ENCODE data around the gene HSPA1B.
A peak's percentile ranks its signal among the peaks of the same experiment; 100 is the strongest.
"Not testable (repeated sequence)": the region's sequence is repeated elsewhere in the genome, so short reads cannot be mapped to it uniquely, and the experiment has no call there.

HSPA1B gene

DNA sequence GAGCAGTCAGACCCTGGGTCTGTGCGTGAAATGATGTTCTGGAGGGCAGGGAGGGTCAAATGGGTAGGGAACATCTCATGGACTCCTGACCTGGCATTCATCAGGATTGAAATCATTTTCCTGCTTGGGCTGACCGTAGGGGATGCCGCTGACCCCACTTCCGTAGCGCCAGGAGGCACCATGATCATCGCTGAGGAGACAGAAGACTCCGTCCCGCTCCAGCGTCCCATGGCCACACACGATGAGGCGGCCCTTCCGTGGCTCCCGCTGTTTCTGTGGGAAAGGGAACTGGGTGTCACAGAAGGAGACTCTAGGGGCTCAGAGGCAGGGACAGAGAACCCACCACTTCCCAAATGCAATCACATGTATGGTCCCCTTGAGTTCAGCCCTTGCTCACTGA, 32.8 kb downstream of the HSPA1B start:
- no peak for DNase-seq

DNA sequence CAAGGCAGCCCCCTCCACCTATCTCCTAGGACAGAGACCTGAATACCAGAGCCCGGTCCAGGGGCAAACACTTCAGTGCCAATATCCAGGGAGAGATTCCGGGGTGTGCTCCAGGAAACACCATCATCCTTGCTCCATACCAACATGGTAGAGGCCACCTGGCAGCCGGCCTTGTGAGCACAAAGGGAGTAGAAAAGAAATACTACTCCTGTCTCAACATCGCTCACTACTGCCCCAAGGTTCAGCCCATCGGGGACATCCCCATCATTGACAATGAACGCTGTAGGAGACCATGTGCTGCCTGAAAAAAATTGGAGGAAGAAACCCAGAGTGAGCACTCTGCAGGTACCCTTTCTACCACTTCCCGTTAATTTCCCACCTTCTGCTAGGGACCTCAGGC, 33.6 kb downstream of the HSPA1B start:
- DNase-seq = no peak

DNA sequence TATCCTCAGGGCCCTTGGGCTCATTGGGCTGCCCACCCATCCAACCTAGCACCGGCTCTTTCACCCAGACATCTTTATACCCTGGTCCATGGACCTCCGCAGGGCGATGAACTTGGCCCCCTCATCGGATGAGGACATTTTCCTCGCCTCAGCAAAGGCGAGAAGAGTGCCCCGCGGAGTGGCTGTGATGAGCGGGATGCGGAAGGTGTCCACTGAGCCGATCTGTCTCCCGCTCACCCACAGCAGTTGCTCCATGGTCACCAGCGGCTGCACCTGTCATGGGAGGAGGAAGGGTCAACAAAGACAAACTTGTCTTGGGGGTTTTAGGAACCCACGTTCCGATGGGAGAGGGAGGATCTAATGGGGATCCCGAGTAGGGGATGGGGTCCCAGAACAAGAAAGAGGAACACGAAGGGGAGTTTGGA, 34.4 kb downstream of the HSPA1B start:
- DNase-seq = no peak

DNA sequence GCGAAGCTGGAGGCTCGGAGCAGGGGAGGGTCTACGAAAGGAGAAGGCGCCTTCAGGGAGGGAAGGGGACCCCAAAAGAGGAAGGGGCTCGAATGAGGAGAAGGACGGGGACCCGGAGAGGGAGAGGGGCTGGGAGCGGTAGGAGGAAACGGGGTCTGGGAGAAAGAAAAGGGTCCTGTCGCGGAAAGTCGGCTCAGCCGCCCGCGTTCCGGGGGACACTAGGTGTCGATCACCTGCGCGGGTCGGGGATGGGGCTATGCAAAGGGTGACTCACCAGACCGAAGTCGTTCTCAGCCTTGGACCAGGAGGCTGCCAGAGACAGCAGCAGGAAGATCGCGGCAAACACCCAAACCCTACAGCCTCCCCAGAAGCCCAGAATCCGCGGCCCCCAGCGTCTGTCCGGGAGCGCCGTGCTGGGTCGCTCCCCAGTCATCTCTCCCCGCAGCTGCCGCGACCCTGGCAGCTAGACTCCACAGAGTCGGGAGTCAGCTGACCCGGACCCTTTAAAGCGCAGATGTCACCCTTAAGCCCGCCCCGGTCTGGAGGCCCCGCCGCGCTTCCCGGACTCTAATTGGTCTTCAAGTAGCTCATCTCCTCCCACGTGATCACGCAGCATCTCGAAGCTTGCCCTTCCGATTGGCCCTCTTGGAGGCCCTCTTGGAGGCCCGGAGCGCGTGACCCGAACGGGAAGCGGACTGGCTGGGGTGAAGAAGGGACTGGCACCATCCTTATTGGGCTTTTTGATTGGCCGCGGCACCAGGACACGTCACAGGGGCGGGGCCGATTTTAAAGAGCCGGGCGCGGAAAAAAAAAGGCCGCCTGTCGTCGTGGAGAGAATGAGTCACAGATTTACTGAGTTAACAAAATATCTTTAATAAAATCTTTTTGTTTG, 35.1 kb downstream of the HSPA1B start, which contains the start of gene NEU1:
TSS of gene NEU1 (minus strand) at position 478 of the 892 bp plus-strand sequence. CDS start at position 433, 45 bp downstream.
- DNase-seq = peak; percentile 98 to 99

DNA sequence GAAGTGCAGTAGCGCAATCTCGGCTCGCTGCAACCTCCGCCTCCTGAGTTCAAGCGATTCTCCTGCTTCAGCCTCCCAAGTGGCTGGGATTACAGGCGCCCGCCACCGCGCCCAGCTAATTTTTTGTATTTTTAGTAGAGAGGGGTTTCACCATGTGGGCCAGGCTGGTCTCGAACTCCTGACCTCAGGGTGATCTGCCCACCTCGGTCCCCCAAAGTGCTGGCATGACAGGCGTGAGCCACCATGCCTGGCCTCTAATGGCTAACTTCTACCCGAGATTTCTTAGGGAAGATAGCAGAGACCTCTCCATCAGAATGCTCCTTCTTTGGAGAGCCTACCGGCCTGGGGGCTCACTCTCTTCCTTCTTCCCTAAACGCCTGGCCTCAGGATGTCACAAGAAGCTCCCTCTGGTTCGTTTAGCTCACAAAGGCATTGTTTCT, 36.6 kb downstream of the HSPA1B start:
- DNase-seq = not testable (repeated sequence)

DNA sequence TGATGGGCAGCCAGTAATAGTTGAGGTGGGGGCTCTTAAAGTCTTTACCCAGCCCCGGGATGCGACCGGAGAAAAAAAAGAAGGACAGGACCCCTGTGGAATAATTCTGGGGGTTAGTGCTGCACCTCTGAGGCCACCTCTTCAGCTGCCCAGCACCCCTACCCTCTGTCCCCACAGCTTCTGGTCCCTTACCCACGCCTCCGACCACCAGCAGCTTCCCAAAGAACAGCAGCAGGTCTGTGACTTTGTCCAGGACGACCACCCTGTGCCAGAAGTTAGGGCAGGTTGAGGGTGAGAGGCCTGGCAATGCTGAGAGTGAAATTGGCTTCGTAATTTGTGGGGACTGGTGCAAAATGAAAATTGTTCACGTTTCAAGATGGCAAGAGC, 37.3 kb downstream of the HSPA1B start:
- DNase-seq = no peak

DNA sequence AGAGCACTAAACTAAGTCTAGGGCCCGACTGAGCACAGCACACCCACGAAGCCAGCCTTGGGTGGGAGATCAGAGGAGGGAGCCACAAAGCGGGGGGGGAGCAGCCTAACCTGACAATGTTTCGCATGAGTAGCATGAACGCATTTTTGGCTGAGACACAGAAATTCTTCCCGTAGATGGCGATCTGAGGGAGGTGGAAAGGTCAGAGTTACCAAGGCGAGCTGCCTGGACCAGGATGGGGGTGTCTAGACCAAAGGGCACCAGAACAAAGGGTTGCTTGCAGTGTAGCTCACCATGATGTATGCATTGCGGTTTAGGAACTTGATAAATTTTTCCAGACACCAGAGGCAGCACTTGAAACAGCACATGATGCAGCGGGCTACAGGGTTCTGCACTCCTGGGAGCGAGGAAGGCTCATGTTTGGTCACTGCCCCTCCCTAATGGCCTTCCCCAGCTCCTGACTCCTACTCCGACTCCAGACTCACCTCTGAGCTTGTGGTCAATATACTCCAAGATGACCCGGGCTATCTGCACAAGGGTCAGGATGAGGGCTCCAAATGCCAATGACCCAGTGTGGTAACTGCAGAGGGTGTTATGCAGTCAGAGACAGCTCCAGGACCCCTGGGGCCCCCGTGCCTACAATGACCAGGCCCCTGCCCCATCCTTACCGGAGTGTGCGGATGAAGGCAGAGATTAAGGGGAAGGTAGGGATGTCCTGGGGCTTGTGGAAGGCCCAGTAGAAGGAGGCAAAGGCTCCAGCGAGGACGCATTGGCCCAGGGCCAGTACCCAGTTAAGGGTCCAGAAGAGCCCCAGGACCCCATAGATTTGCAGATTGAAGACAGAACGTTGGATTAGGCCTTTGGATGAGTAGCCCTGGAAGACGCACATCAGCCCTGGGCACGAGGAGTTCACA, 37.9 kb downstream of the HSPA1B start:
- DNase-seq = no peak

DNA sequence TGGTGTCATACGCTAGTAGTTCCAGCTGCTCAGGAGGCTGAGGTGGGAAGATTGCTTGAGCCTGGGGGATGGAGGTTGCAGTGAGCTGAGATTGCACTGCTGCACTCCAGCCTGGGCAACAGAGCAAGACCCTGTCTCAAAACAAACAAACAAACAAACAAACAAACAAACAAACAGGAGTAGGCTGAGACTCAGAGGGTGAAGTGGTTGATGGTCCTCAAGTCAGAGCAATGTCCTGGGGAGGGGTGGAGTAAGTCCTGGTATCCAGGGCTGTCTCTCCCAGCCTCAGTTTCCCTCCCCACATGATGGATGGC, 41.1 kb downstream of the HSPA1B start:
- DNase-seq = not testable (repeated sequence)

DNA sequence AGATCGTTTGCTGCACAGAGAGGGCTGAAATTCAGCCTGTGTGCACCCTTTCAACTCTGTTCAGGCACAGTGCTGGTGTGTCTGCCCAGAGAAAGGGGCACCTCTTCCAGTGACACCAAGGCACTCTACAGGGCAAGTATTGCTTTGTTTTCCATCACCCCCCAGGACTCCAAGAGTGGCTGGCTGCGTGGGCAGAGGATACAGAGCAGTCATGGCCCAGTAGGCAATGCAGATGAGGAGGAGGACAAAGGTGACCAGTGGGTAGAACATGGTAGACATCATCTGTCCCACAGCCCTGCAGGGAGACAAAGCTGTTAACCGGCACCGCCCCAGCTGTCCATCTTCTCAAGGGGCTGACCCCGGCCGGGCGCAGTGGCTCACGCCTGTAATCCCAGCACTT, 41.8 kb downstream of the HSPA1B start:
- no peak for DNase-seq

DNA sequence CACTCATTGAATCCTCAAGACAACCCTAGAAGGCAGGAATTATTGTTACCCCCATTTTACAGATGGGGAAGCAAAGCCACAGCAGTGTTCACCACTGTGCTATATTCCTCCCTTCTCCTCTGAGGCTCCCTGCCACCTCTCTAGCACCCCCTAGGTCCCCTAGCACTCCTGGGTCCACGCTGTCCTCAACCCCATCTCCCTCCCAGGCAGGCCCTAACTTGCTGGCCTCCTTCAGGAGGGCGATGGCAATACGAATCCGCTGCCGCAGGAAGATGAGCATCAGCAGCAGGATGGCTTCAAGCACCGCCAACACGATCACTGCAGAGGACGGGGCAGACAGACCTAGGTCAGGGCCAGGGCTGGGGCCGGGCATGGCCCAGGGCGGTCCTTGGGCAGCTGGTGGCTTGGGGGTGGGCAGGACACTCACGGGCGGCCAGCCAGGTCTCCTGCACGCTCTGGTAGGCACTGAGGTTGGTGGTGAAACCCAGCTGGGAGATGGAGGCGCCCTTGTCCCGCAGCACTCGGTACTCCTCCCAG, 42.9 kb downstream of the HSPA1B start:
- no peak for DNase-seq

DNA sequence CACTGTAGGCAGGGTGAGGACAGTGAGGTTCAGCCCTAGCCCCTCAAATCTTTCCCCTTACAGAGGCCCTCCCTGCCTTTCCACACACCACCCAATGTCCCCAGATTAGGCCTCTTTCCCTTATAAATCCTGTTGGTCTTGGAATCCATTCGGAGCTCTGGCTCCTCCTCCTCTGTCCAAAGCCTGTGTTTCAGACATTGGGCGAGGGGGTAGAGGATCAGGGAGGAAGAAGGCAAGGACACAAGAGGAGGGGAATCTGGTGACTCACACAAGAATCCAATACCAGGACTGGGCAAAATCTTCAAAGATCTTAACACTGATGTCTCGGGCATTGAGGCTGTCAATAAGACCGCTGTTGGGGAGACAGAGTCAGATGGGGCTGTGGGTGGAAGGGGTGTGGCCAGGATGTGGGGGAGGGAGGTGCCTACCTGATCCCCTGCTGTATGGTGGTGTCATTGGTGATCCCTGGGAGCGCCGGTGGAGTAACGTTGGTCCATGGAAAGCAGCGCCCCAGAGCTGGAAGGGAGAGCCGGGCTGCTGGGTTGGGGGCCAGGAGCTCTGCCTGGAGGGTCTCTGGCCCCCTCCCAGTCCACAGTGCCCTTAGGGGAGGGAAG, 43.6 kb downstream of the HSPA1B start:
- DNase-seq = no peak

DNA sequence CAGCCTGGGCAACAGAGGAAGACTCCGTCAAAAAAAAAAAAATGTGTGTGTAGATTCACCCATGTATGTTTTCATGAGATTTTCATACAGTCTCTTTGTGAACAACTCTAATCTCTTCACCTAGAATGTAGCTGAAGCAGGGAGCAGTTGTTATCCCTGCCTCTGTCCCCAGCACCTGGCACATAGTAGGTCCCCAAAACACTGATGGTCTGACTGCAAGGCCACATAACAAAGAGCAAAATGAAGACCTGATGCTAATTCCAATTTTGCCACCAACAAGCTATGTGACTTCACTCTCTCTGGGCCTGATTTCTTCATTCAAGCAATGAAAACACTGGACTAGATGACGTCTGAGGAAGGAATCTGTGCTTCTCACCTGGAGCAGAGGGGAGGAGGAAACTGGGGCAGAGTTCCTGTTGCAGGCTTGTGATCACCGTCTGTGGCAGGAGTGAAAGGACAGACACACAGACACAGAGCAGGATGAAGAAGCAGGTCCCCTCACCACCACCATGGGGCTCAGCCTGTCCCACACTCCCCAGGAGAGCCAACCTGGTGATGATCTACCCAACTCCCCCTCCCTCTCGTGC, 46.6 kb downstream of the HSPA1B start:
- DNase-seq = no peak

DNA sequence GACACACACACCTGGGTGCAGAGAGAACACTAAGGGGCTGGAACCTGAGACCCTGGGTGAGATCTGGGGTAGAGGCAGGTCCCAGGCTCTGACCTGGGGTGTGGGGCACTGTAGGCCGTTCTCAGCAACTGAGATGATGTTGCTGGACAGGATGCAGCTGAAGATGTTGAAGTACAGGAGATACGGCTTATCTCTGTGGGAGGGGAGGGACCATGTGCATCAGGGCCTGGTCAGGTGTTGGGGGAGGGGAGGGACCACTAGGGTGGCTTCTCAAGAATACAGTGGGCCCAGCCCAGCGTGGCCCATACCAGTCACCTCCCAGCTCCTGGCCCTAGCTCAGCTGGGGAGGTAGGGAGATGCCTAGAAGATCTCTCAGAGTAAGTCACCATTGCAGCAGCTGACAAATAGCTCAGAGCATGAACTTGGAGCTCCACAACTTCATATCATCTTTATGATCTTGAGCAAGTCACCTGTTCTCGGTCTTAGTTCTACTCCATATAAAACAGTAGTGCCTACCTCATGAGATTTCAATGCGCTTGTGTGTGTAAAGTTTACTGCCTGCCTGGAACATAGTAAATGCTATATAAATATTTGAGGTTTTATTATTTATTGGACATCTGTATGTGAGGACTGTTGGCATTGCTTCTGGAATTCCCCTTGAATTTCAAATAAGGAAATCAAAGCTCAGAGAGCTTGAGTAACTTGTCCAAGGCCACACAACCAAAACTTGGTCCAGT, 47.5 kb downstream of the HSPA1B start:
- DNase-seq = no peak

DNA sequence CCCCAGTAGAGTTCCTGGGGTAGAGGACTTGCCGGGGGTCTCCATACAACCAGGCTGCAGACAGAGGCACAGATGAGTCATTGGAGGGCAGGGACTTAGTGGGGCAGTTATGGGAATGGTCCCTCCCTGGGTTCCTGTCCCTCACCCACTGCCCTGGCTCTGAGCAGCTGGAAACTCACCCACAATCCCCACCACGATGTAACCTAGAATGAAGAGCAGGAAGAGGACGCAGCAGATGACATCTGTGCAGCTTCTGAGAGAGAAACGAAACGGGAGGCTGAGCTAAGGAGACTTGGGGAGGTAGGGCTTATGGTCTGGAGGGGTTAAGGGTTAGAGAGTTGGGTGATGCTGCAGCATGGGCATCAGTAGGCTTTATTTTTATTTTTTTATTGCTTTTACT, 48.3 kb downstream of the HSPA1B start:
- DNase-seq = no peak

DNA sequence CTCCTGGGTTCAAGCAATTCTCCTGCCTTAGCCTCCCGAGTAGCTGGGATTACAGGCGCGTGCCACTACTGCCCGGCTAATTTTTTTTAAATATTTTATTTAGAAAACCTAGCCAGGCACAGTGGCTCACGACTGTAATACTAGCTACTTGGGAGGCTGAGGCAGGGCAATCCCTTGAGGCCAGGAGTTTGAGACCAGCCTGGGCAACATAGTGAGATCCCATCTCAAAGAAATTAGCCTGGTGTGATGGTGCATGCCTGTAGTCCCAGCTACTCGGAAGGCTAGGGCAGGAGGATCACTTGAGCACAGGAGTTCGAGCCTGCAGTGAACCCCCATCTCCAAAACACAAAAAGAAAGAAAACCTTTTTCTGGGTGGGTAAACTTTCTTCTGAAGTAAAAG, 48.8 kb downstream of the HSPA1B start:
- no peak for DNase-seq

DNA sequence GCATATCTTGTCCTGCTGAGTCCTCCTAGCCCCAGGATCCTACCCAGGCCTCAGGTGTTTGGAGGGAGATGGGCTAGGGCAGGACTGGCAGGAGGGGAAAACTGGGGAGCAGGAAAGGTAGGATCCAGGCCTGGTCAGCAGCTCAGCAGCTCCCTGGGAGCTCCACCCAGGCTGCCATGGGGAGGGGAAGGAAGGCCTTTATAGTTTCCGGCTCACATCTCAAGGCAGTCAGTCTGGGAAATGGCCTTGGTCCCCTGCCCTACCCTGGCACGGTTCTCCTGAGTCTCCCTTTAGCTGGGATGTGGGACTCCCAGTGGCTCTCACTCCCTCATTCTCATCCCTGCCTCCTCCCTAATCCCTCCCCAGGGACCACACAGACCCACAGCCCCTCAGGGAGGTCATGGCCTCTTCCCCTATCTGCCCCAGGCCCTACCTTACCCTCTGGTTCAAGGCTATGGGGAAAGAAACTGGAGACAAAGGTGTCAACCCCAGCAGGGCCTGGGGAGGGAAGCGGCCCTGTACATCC, 49.6 kb downstream of the HSPA1B start:
- DNase-seq = no peak

DNA sequence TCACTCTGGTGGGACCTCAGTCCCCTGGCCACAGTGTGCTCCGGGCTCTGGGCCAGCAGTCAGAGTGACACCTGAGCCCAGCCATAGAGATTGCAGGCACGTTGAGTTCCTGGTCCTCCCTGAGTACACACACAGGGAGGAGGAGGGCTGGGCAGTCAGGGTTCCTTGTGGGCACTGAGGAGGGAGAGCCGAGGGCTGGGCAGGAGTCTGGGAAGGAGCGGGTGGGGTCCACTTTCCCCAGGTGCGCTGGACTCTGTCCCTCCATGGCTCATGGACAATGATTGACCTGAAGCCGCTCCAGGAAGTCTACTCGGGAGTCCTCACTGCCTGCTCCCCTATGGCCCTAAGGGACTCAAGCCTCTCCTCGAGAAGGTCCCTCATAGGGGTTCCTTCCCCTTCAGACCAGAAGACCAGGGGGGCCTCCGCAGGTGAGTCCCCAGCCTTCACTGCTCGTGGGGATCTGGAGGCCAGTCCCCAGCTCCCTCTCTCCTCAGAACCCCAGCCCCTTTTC, 50.2 kb downstream of the HSPA1B start:
- DNase-seq = no peak

DNA sequence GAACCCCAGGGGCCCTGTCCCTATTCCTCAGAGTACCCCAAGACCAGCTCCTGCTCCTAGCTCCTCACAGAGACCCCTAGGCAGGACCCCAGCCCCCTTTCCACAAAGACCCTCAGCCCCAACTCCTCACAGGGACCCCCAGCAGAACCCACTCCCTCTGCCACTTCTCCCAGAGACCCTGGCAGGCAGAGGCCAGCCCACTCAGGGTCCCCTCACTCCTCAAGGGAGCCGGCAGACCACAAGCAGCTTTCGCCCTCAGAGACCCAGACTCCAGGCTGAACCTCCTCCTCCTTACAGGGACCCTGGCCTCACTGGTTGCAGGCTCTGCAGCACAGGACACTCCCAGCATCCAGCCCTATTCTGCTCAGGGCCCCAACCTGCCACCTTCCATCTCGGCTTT, 50.7 kb downstream of the HSPA1B start:
- DNase-seq = no peak

DNA sequence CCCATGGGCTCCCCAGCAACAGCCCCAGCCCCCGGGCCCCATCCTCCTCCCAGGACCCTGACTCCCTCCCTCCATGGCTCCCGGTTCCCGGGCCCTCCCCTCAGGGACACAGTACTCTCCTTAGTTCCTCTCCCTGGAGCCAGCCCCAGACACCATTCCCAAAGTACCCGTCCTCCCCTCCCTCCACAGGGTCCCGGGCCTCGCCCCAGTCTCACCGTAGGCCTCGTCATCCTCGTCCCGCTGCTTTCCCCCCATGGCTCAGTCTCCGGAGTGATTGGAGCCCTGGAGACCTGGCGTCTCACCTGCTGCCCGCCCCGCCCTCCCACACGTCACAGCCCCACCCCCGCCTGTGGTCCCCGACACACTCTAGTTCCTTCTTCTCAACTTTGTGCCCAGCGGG, 51.2 kb downstream of the HSPA1B start, which contains the start of gene SLC44A4:
TSS of gene SLC44A4 (minus strand) at position 272 of the 400 bp plus-strand sequence. CDS start at position 255, 17 bp downstream.
- no peak for DNase-seq

DNA sequence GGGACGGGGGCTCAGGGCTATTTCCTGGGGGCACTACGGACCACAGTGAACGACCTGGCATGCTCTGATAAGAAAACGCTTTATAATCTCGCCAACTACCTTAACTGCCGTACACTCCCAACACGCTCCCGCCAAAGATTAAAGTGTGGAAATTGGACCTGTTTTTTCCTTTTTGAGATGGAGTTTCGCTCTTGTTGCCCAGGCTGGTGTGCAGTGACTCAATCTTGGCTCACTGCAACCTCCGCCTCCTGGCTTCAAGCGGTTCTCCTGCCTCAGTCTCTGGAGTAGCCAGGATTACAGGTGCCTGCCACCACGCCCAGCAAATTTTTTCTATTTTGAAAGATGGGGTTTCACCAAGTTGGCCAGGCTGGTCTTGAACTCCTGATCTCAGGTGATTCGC, 51.6 kb downstream of the HSPA1B start:
- DNase-seq = no peak

All from activated CD4-positive, alpha-beta T cell treated with anti-CD3 and anti-CD28 coated beads, Interleukin-2, amount 50 U/mL, for 4 hours (primary cell).